Panc1 (cell line): Measurements from ENCODE around the gene ALDH16A1. TPM values are rescaled to one million over a fixed set of nuclear protein-coding genes. Genes with fewer than 3 reads are reported as not detected.

ENCODE experiments used
- ATAC-seq: fragments of 200-7000 bp; cut with Tn5 transposase; 2 replicates; pipeline ENCODE4 v1.9.1; 2020; ENCODE audit warnings: mild to moderate bottlenecking, moderate library complexity
- BruUV-seq: library from RNA; stranded (reverse); fragments of 400-500 nt; replicated peaks from 2 replicates; lab custom pipeline; 2021; lab: Mats Ljungman, UMichigan
- CTCF ChIA-PET: fragments of 300-600 bp; sonication (Branson Sonifier 250); formaldehyde crosslinking; loops from one replicate; lab custom pipeline; 2022; ENCODE audit warnings: antibody characterized with exemption; lab: Charles Lee
- POLR2A ChIA-PET: fragments of 300-600 bp; sonication (Branson Sonifier 250); formaldehyde crosslinking; loops from one replicate; lab custom pipeline; 2022; ENCODE audit warnings: antibody characterized with exemption; lab: Charles Lee
- DNase-seq: peaks from one replicate; pipeline ENCODE4 v3.0.0-alpha.2; 2010; ENCODE audit warnings: low read depth, low spot score
- H3K27ac ChIP-seq: 2 replicates; pipeline ENCODE4 v1.5.1; 2011; ENCODE audit warnings: mild to moderate bottlenecking, low read length, inconsistent platforms
- H3K27me3 ChIP-seq: fragments of 200-500 bp; sonication (Bioruptor generic); 2 replicates; pipeline ENCODE4 v1.6.0; 2014; ENCODE audit warnings: low read length, inconsistent platforms; ENCODE audit not compliant: control insufficient read depth, insufficient read depth
- H3K36me3 ChIP-seq: fragments of 200-500 bp; sonication (Bioruptor generic); 2 replicates; pipeline ENCODE4 v1.5.1; 2014; ENCODE audit warnings: inconsistent platforms, mild to moderate bottlenecking, low read length, moderate library complexity; ENCODE audit not compliant: control insufficient read depth, insufficient read depth
- H3K4me1 ChIP-seq: 2 replicates; pipeline ENCODE4 v1.5.1; 2011; ENCODE audit warnings: inconsistent platforms, mild to moderate bottlenecking, low read length, moderate library complexity; ENCODE audit not compliant: control insufficient read depth, insufficient read depth
- H3K4me3 ChIP-seq, 2 experiments: 2 replicates each; pipeline ENCODE4 v1.5.1; 2011 to 2012; ENCODE audit warnings: low read depth in 2 of 2, low read length in 2 of 2, mild to moderate bottlenecking in 2 of 2, inconsistent platforms in 1 of 2, moderate library complexity in 1 of 2
- H3K9me3 ChIP-seq: fragments of 200-500 bp; sonication (Bioruptor generic); 2 replicates; pipeline ENCODE4 v1.5.1; 2014; ENCODE audit warnings: low read depth, mild to moderate bottlenecking, inconsistent platforms, low read length, moderate library complexity; ENCODE audit not compliant: control insufficient read depth, insufficient read depth
- CTCF ChIP-seq: fragments of 450-650 bp; IDR thresholded peaks from 2 replicates; pipeline ENCODE4 v1.5.1; 2017; ENCODE audit warnings: mild to moderate bottlenecking
- POLR2AphosphoS5 ChIP-seq: IDR thresholded peaks from 2 replicates; pipeline ENCODE4 v1.6.1; 2012; ENCODE audit warnings: mild to moderate bottlenecking, low read depth, low read length, moderate library complexity
- REST ChIP-seq, 2 experiments: IDR thresholded peaks; 2 replicates each; pipeline ENCODE4 v1.6.1; 2011 to 2012; ENCODE audit warnings: low read depth in 2 of 2, control low read depth in 1 of 2, low read length in 1 of 2, mild to moderate bottlenecking in 1 of 2, moderate library complexity in 1 of 2; ENCODE audit not compliant: insufficient read depth in 1 of 2
- SIN3A ChIP-seq: IDR thresholded peaks from 2 replicates; pipeline ENCODE4 v1.6.1; 2012; ENCODE audit warnings: low read depth, mild to moderate bottlenecking, low read length, moderate library complexity, borderline replicate concordance; ENCODE audit not compliant: insufficient read depth
- TCF7L2 ChIP-seq: IDR thresholded peaks from 2 replicates; pipeline ENCODE4 v1.6.1; 2011; ENCODE audit warnings: mild to moderate bottlenecking, low read depth, low read length, inconsistent platforms
- in situ Hi-C: cut with HindIII; loops from 2 replicates; pipeline ENCODE4 v1.10.0; 2016; ENCODE audit warnings: low sequenced_read_pairs, low pct_unique_long_range_greater_than_20kb
- intact Hi-C: fragments of 100-400 bp; cut with micrococcal nuclease; formaldehyde crosslinking; loops from one replicate; pipeline ENCODE4 v1.10.0; 2022; ENCODE audit not compliant: unreplicated experiment
- total RNA-seq: library from RNA; stranded (reverse); gene quantifications from one replicate; pipeline ENCODE4 v1.2.1, GENCODE V29; 2021; ENCODE audit not compliant: unreplicated experiment

The ALDH16A1 gene
- total RNA-seq, 1 experiment from 2014 or later, result 19.6 TPM

GRCh38 chr19:49407079-49407478, 45.9 kb upstream of the ALDH16A1 start:
- no peak for TF ChIP-seq TCF7L2
- no peak for TF ChIP-seq SIN3A
- TF ChIP-seq CTCF, result no peak
- TF ChIP-seq POLR2AphosphoS5, result no peak
- no peak for TF ChIP-seq REST (IDR thresholded peaks at IDR 0.05; ENCODE audit: insufficient read depth in 1 of 2, low read depth in 2 of 2, low read length in 1 of 2)
- Histone ChIP-seq H3K4me1 (no peaks in the 10 kb centered on the region), H3K36me3 (no peaks in the 10 kb centered on the region), H3K27me3 (no peaks in the 10 kb centered on the region), H3K4me3 (no peak overlapping the region), H3K9me3 (no peaks in the 10 kb centered on the region), H3K27ac (no peak overlapping the region)
- intact Hi-C loops (no loop called here), in situ Hi-C loops (no loop called here)
- POLR2A ChIA-PET, result interaction anchor here (0.6 kb wide), 1 partner anchor 40 kb away, joined by 4 read pairs; no protein-coding TSS in a partner anchor
- DNase-seq, result no peak
- no TSS peak for BruUV-seq
- CTCF ChIA-PET, result no interaction called here
- ATAC-seq, result no peak

GRCh38 chr19:49407482-49408015, 45.5 kb upstream of the ALDH16A1 start:
- Histone ChIP-seq H3K27ac (no peak overlapping the region), H3K9me3 (no peaks in the 10 kb centered on the region), H3K36me3 (no peaks in the 10 kb centered on the region), H3K27me3 (no peaks in the 10 kb centered on the region), H3K4me1 (no peaks in the 10 kb centered on the region), H3K4me3 (no peak overlapping the region)
- BruUV-seq, result no TSS peak
- ChIA-PET CTCF (no interaction called here), POLR2A (interaction anchor here (0.6 kb wide), 1 partner anchor 37 kb away, joined by 4 read pairs; no protein-coding TSS in a partner anchor)
- ATAC-seq (no peak), DNase-seq (no peak)
- TF ChIP-seq SIN3A, result no peak
- no peak for TF ChIP-seq POLR2AphosphoS5
- no peak for TF ChIP-seq TCF7L2
- TF ChIP-seq REST (IDR thresholded peaks at IDR 0.05; ENCODE audit: insufficient read depth in 1 of 2, low read depth in 2 of 2, low read length in 1 of 2), result no peak
- in situ Hi-C loops, result no loop called here
- intact Hi-C loops, result no loop called here
